Thyroid gland (tissue), 4 donors: ENCODE data around the gene NDUFA3. TPM values are rescaled to one million over a fixed set of nuclear protein-coding genes. Genes with fewer than 3 reads are reported as not detected.

ENCODE experiments used
- DNase-seq, 2 donors: peaks; one replicate each; pipeline ENCODE4 v3.0.0-alpha.2; 2019
- H3K27ac ChIP-seq, 3 donors: fragments of 200-600 bp; sonication (generic); 1 replicate in 2 of 3; 2 replicates in 1 of 3; pipeline ENCODE4 v1.5.1; 2016 to 2019; ENCODE audit warnings: mild to moderate bottlenecking in 1 of 3, moderate library complexity in 1 of 3
- H3K27me3 ChIP-seq: fragments of 200-600 bp; sonication (generic); one replicate; pipeline ENCODE4 v1.5.1; 2019
- H3K36me3 ChIP-seq, 2 donors: fragments of 200-600 bp; sonication (generic); one replicate each; pipeline ENCODE4 v1.5.1; 2016 to 2019
- H3K4me1 ChIP-seq, 2 donors: fragments of 200-600 bp; sonication (generic); one replicate each; pipeline ENCODE4 v1.5.1; 2017 to 2019
- H3K4me3 ChIP-seq, 3 donors: fragments of 200-600 bp; sonication (generic); replicated peaks in 1 of 3; 1 replicate in 2 of 3; 2 replicates in 1 of 3; pipeline ENCODE4 v1.5.1; 2016; ENCODE audit warnings: mild to moderate bottlenecking in 1 of 3
- H3K9me3 ChIP-seq: fragments of 200-600 bp; sonication (generic); one replicate; pipeline ENCODE4 v1.5.1; 2017
- CTCF ChIP-seq, 6 experiments: fragments of 200-600 bp in 3 of 6; fragments of 450-650 bp in 3 of 6; sonication (generic) in 3 of 6; IDR thresholded peaks; one replicate each; pipeline ENCODE4 v1.5.1; 2016 to 2019; ENCODE audit warnings: antibody characterized with exemption in 6 of 6, mild to moderate bottlenecking in 2 of 6, inconsistent platforms in 1 of 6, moderate library complexity in 1 of 6
- POLR2A ChIP-seq, 2 donors: fragments of 450-650 bp; IDR thresholded peaks; one replicate each; pipeline ENCODE4 v1.6.1; 2017; ENCODE audit warnings: antibody characterized with exemption in 2 of 2, mild to moderate bottlenecking in 2 of 2, moderate library complexity in 1 of 2
- WGBS, 2 donors: methylation state at CpG; one replicate each; pipeline ENCODE4 v1.1.5; 2017; 5-methylcytosine and 5-hydroxymethylcytosine counted together
- intact Hi-C: fragments of 100-400 bp; cut with DNase I; formaldehyde crosslinking; loops from one replicate; pipeline ENCODE4 v1.15.1; 2023
- total RNA-seq, 4 donors: library from RNA; depleted of rRNA; stranded (reverse); fragments of >200 nt; gene quantifications; one replicate each; pipeline ENCODE4 v1.2.3, GENCODE V29; 2016

The NDUFA3 gene
- total RNA-seq, 4 donors from 2014 or later: 17.7 to 100 (median 52.7) TPM

GRCh38 chr19:54153731-54154326 is 51.2 kb downstream of the NDUFA3 start:
- Histone ChIP-seq H3K27ac (no peak overlapping the region), H3K36me3 (peaks cover 79 to 83% of the 10 kb centered on the region in 2 donors), H3K4me3 (no peak overlapping the region), H3K27me3 (no peaks in the 10 kb centered on the region), H3K9me3 (no peaks in the 10 kb centered on the region), H3K4me1 (peaks cover 7 to 8% of the 10 kb centered on the region in 2 donors)
- no peak for DNase-seq
- intact Hi-C loops: no loop called here
- TF ChIP-seq CTCF (IDR thresholded peaks at IDR 0.05) (no peak), POLR2A (IDR thresholded peaks at IDR 0.05) (no peak)
- WGBS, 2 donors: 83 to 95% methylated on average over 9 to 10 of the region's 10 CpGs

GRCh38 chr19:54154603-54155345 is 52.1 kb downstream of the NDUFA3 start:
- intact Hi-C loops: no loop called here
- no peaks in the 10 kb centered on the region for H3K27me3 ChIP-seq
- H3K36me3 ChIP-seq: peaks cover 69 to 74% of the 10 kb centered on the region in 2 donors
- DNase-seq: no peak
- no peak overlapping the region for H3K4me3 ChIP-seq
- H3K9me3 ChIP-seq: no peaks in the 10 kb centered on the region
- H3K4me1 ChIP-seq: peaks cover 10% of the 10 kb centered on the region in 2 donors
- 74 to 78% methylated on average over 18 of the region's 18 CpGs for WGBS, 2 donors
- no peak for TF ChIP-seq CTCF (IDR thresholded peaks at IDR 0.05)
- TF ChIP-seq POLR2A (IDR thresholded peaks at IDR 0.05): no peak
- H3K27ac ChIP-seq: no peak overlapping the region

- intact Hi-C loops: no loop called here
- Histone ChIP-seq H3K4me1 (peaks cover 16% of the 10 kb centered on the region in 2 donors), H3K36me3 (peaks cover 62 to 64% of the 10 kb centered on the region in 2 donors), H3K27ac (no peak overlapping the region), H3K27me3 (no peaks in the 10 kb centered on the region), H3K4me3 (no peak overlapping the region), H3K9me3 (no peaks in the 10 kb centered on the region)
- DNase-seq: no peak
- TF ChIP-seq CTCF (IDR thresholded peaks at IDR 0.05) (no peak), POLR2A (IDR thresholded peaks at IDR 0.05) (peak in 1 of 2 donors; percentile 14)
- WGBS, 2 donors: 62 to 76% methylated on average over 8 to 18 of the region's 19 CpGs
Observed at GRCh38 chr19:54155694-54156093, 53.0 kb downstream of the NDUFA3 start.

- H3K4me1 ChIP-seq: peaks cover 24% of the 10 kb centered on the region in 2 donors
- intact Hi-C loops: no loop called here
- TF ChIP-seq CTCF (IDR thresholded peaks at IDR 0.05) (no peak), POLR2A (IDR thresholded peaks at IDR 0.05) (no peak)
- no peak for DNase-seq
- H3K36me3 ChIP-seq: peaks cover 61 to 62% of the 10 kb centered on the region in 2 donors
- H3K9me3 ChIP-seq: no peaks in the 10 kb centered on the region
- 77 to 82% methylated on average over 10 to 11 of the region's 11 CpGs for WGBS, 2 donors
- H3K4me3 ChIP-seq: no peak overlapping the region
- no peak overlapping the region for H3K27ac ChIP-seq
- H3K27me3 ChIP-seq: no peaks in the 10 kb centered on the region
Observed at GRCh38 chr19:54156490-54156889, 53.8 kb downstream of the NDUFA3 start.

GRCh38 chr19:54156953-54157352 is 54.3 kb downstream of the NDUFA3 start:
- intact Hi-C loops: no loop called here
- no peak for DNase-seq
- TF ChIP-seq CTCF (IDR thresholded peaks at IDR 0.05): no peak
- TF ChIP-seq POLR2A (IDR thresholded peaks at IDR 0.05): no peak
- 86 to 90% methylated on average over 3 of the region's 3 CpGs for WGBS, 2 donors
- H3K36me3 ChIP-seq: peaks cover 58 to 60% of the 10 kb centered on the region in 2 donors
- no peak overlapping the region for H3K4me3 ChIP-seq
- no peak overlapping the region for H3K27ac ChIP-seq
- no peaks in the 10 kb centered on the region for H3K9me3 ChIP-seq
- peaks cover 26 to 29% of the 10 kb centered on the region in 2 donors for H3K4me1 ChIP-seq
- no peaks in the 10 kb centered on the region for H3K27me3 ChIP-seq
